Body of pancreas (tissue), 4 donors: ENCODE data around the gene PLOD1. TPM values are rescaled to one million over a fixed set of nuclear protein-coding genes. Genes with fewer than 3 reads are reported as not detected.

ENCODE experiments used
- ATAC-seq: fragments of 150-250 bp; one replicate; pipeline ENCODE4 v1.9.1; 2016
- DNase-seq, 4 donors: peaks; one replicate each; pipeline ENCODE4 v3.0.0-alpha.2; 2019
- H3K27ac ChIP-seq, 4 donors: fragments of 200-600 bp; sonication (generic); 1 replicate in 3 of 4; 2 replicates in 1 of 4; pipeline versions ENCODE4 v1.5.1 to v1.6.1; 2016 to 2019; ENCODE audit warnings: mild to moderate bottlenecking in 1 of 4, mixed read lengths in 1 of 4, moderate library complexity in 1 of 4
- H3K27me3 ChIP-seq, 2 donors: fragments of 200-600 bp; sonication (generic); one replicate each; pipeline ENCODE4 v1.6.0; 2016; ENCODE audit warnings: mild to moderate bottlenecking in 1 of 2
- H3K36me3 ChIP-seq, 2 donors: fragments of 200-600 bp; sonication (generic); replicated peaks in 1 of 2; 2 replicates each; pipeline ENCODE4 v1.5.1; 2016; ENCODE audit warnings: low read depth in 2 of 2; ENCODE audit not compliant: insufficient read depth in 1 of 2
- H3K4me1 ChIP-seq: fragments of 200-600 bp; sonication (generic); one replicate; pipeline ENCODE4 v1.6.0; 2016
- H3K4me3 ChIP-seq, 2 donors: fragments of 200-600 bp; sonication (generic); 1 replicate in 1 of 2; 2 replicates in 1 of 2; pipeline ENCODE4 v1.5.1; 2016 to 2019
- H3K9me3 ChIP-seq, 3 donors: fragments of 200-600 bp; sonication (generic); 1 replicate in 2 of 3; 2 replicates in 1 of 3; pipeline ENCODE4 v1.5.1; 2016
- CTCF ChIP-seq, 7 experiments: fragments of 450-650 bp in 4 of 7; fragments of 200-600 bp in 3 of 7; sonication (generic) in 3 of 7; IDR thresholded peaks; one replicate each; pipeline ENCODE4 v1.5.1; 2016 to 2019; ENCODE audit warnings: antibody characterized with exemption in 7 of 7
- POLR2A ChIP-seq, 3 donors: fragments of 450-650 bp; IDR thresholded peaks; one replicate each; pipeline ENCODE4 v1.6.1; 2016; ENCODE audit warnings: antibody characterized with exemption in 3 of 3, mild to moderate bottlenecking in 2 of 3
- WGBS, 2 donors: methylation state at CpG; one replicate each; pipeline ENCODE4 v1.1.5; 2017; 5-methylcytosine and 5-hydroxymethylcytosine counted together
- intact Hi-C: fragments of 100-400 bp; cut with DNase I; formaldehyde crosslinking; loops from one replicate; pipeline ENCODE4 v1.15.1; 2023
- total RNA-seq, 2 donors: library from RNA; depleted of rRNA; stranded (reverse); fragments of >200 nt; gene quantifications; one replicate each; pipeline ENCODE4 v1.1.0, GENCODE V29; 2016

Gene PLOD1
- total RNA-seq, 2 donors from 2014 or later, result 30.9 to 39.6 TPM

- H3K4me1 ChIP-seq, result no peaks in the 10 kb centered on the region
- DNase-seq (no peak), ATAC-seq (no peak)
- 87 to 88% methylated on average over 9 to 11 of the region's 11 CpGs for WGBS, 2 donors
- intact Hi-C loops, result no loop called here
- no peak overlapping the region for H3K4me3 ChIP-seq
- H3K27ac ChIP-seq, result no peak overlapping the region
- H3K27me3 ChIP-seq, result no peaks in the 10 kb centered on the region
- no peaks in the 10 kb centered on the region for H3K9me3 ChIP-seq
- TF ChIP-seq CTCF (IDR thresholded peaks at IDR 0.05), result no peak
- no peak for TF ChIP-seq POLR2A (IDR thresholded peaks at IDR 0.05)
- no peaks in the 10 kb centered on the region for H3K36me3 ChIP-seq
Observed at GRCh38 chr1:11952455-11953109, 18.1 kb downstream of the PLOD1 start.

GRCh38 chr1:11955221-11955620, 20.7 kb downstream of the PLOD1 start:
- Histone ChIP-seq H3K27ac (no peak overlapping the region), H3K4me3 (no peak overlapping the region), H3K9me3 (no peaks in the 10 kb centered on the region), H3K36me3 (peaks cover 2 to 6% of the 10 kb centered on the region in 2 donors), H3K4me1 (no peaks in the 10 kb centered on the region), H3K27me3 (no peaks in the 10 kb centered on the region)
- DNase-seq, result no peak
- no peak for ATAC-seq
- TF ChIP-seq CTCF (IDR thresholded peaks at IDR 0.05), result no peak
- TF ChIP-seq POLR2A (IDR thresholded peaks at IDR 0.05), result no peak
- 85 to 89% methylated on average over 5 to 6 of the region's 6 CpGs for WGBS, 2 donors
- intact Hi-C loops, result no loop called here

GRCh38 chr1:11957398-11957797, 22.9 kb downstream of the PLOD1 start:
- WGBS, 2 donors, result 87 to 93% methylated on average over 5 of the region's 5 CpGs
- Histone ChIP-seq H3K4me1 (no peaks in the 10 kb centered on the region), H3K36me3 (peaks cover 4 to 6% of the 10 kb centered on the region in 2 donors), H3K9me3 (no peaks in the 10 kb centered on the region), H3K4me3 (no peak overlapping the region), H3K27ac (no peak overlapping the region), H3K27me3 (no peaks in the 10 kb centered on the region)
- no peak for ATAC-seq
- no peak for TF ChIP-seq CTCF (IDR thresholded peaks at IDR 0.05)
- no peak for TF ChIP-seq POLR2A (IDR thresholded peaks at IDR 0.05)
- intact Hi-C loops, result no loop called here
- no peak for DNase-seq

- no peak for ATAC-seq
- peaks cover 4 to 6% of the 10 kb centered on the region in 2 donors for H3K36me3 ChIP-seq
- H3K9me3 ChIP-seq, result no peaks in the 10 kb centered on the region
- no peak overlapping the region for H3K4me3 ChIP-seq
- no peaks in the 10 kb centered on the region for H3K4me1 ChIP-seq
- H3K27me3 ChIP-seq, result no peaks in the 10 kb centered on the region
- no peak for DNase-seq
- 94 to 97% methylated on average over 12 of the region's 12 CpGs for WGBS, 2 donors
- TF ChIP-seq CTCF (IDR thresholded peaks at IDR 0.05) (no peak), POLR2A (IDR thresholded peaks at IDR 0.05) (no peak)
- intact Hi-C loops, result no loop called here
- H3K27ac ChIP-seq, result no peak overlapping the region
Observed at GRCh38 chr1:11957897-11958296, 23.4 kb downstream of the PLOD1 start.

- no peaks in the 10 kb centered on the region for H3K4me1 ChIP-seq
- peak overlapping the region in 1 of 4 donors; percentile 65 for H3K27ac ChIP-seq
- TF ChIP-seq CTCF (IDR thresholded peaks at IDR 0.05) (no peak), POLR2A (IDR thresholded peaks at IDR 0.05) (no peak)
- no peak for DNase-seq
- H3K27me3 ChIP-seq, result no peaks in the 10 kb centered on the region
- H3K36me3 ChIP-seq, result peaks cover 4 to 6% of the 10 kb centered on the region in 2 donors
- WGBS, 2 donors, result 91 to 94% methylated on average over 5 of the region's 5 CpGs
- intact Hi-C loops, result loop anchor here (10.0 kb wide), 1 partner anchor 125 kb away; no protein-coding TSS in a partner anchor
- H3K4me3 ChIP-seq, result no peak overlapping the region
- no peak for ATAC-seq
- H3K9me3 ChIP-seq, result no peaks in the 10 kb centered on the region
Observed at GRCh38 chr1:11960276-11960675, 25.8 kb downstream of the PLOD1 start.
